Activated CD8-positive, alpha-beta memory T cell treated with anti-CD3 and anti-CD28 coated beads, Interleukin-2, amount 10 ng/mL, durations not matched to agents 7 days and 5 days (primary cell): Measurements from ENCODE around the gene ZNF579. TPM values are rescaled to one million over a fixed set of nuclear protein-coding genes. Genes with fewer than 3 reads are reported as not detected.

Source experiments
- ATAC-seq: fragments of 150-1000 bp; cut with Tn5 transposase; one replicate; pipeline ENCODE4 v1.10.0; 2021; ENCODE audit warnings: moderate library complexity
- CTCF ChIA-PET: fragments of 350-600 bp; sonication (Branson Sonifier 250); formaldehyde crosslinking; loops from one replicate; lab custom pipeline; 2021; ENCODE audit warnings: antibody characterized with exemption; lab: Charles Lee
- DNase-seq: peaks from one replicate; pipeline ENCODE4 v3.0.0-alpha.2; 2020
- H3K27ac Mint-ChIP-seq: one replicate; pipeline ENCODE4 v1.8.0; 2021; ENCODE audit warnings: mild to moderate bottlenecking, mixed read lengths
- H3K27me3 Mint-ChIP-seq: one replicate; pipeline ENCODE4 v1.8.0; 2021; ENCODE audit warnings: mixed read lengths
- H3K36me3 Mint-ChIP-seq: one replicate; pipeline ENCODE4 v1.8.0; 2021; ENCODE audit warnings: mild to moderate bottlenecking, mixed read lengths
- H3K4me1 Mint-ChIP-seq: one replicate; pipeline ENCODE4 v1.8.0; 2021; ENCODE audit warnings: mixed read lengths
- H3K4me3 Mint-ChIP-seq: one replicate; pipeline ENCODE4 v1.8.0; 2021; ENCODE audit warnings: mild to moderate bottlenecking, moderate library complexity, mixed read lengths
- H3K9me3 Mint-ChIP-seq: one replicate; pipeline ENCODE4 v1.8.0; 2022; ENCODE audit warnings: low read depth, mixed read lengths
- total RNA-seq, 2 experiments: library from RNA; stranded (reverse); gene quantifications; one replicate each; pipeline ENCODE4 v1.2.3, GENCODE V29; 2021

Gene ZNF579
- total RNA-seq, 2 experiments from 2014 or later: 5.6 to 7.5 TPM

- DNase-seq (no peak), ATAC-seq (no peak)
- Mint-ChIP-seq H3K27me3 (no peaks in the 10 kb centered on the region), H3K4me3 (no peak overlapping the region), H3K9me3 (no peaks in the 10 kb centered on the region), H3K4me1 (peaks cover 31% of the 10 kb centered on the region), H3K27ac (no peak overlapping the region), H3K36me3 (peaks cover 22% of the 10 kb centered on the region)
- CTCF ChIA-PET: interaction anchor here (0.8 to 4.5 kb wide), 3 partner anchors 13 to 103 kb away, joined by 4 to 25 read pairs (median 18); partner anchors contain the start of gene ZNF865
These were observed 38.6 kb upstream of the ZNF579 start for GRCh38 chr19:55619286-55619685.

- Mint-ChIP-seq H3K27me3 (no peaks in the 10 kb centered on the region), H3K27ac (no peak overlapping the region), H3K4me1 (peaks cover 24% of the 10 kb centered on the region), H3K9me3 (no peaks in the 10 kb centered on the region), H3K4me3 (no peak overlapping the region), H3K36me3 (peaks cover 25% of the 10 kb centered on the region)
- DNase-seq (no peak), ATAC-seq (no peak)
- CTCF ChIA-PET: interaction anchor here (0.8 to 4.5 kb wide), 3 partner anchors 12 to 36 kb away, joined by 3 to 25 read pairs (median 4); partner anchors contain the start of genes U2AF2 and ZNF865
These were observed 37.8 kb upstream of the ZNF579 start for GRCh38 chr19:55618426-55618825.

GRCh38 chr19:55617426-55617825, 36.8 kb upstream of the ZNF579 start:
- H3K27ac Mint-ChIP-seq: no peak overlapping the region

GRCh38 chr19:55616395-55616875, 35.8 kb upstream of the ZNF579 start:
- peaks cover 23% of the 10 kb centered on the region for H3K4me1 Mint-ChIP-seq
- DNase-seq (no peak), ATAC-seq (no peak)
- CTCF ChIA-PET: interaction anchor here (0.5 kb wide), 1 partner anchor 52 kb away, joined by 5 read pairs; no protein-coding TSS in a partner anchor
- H3K4me3 Mint-ChIP-seq: no peak overlapping the region
- no peaks in the 10 kb centered on the region for H3K27me3 Mint-ChIP-seq
- no peaks in the 10 kb centered on the region for H3K9me3 Mint-ChIP-seq
- peaks cover 34% of the 10 kb centered on the region for H3K36me3 Mint-ChIP-seq
- no peak overlapping the region for H3K27ac Mint-ChIP-seq

More at GRCh38 chr19:55617426-55617825, 36.8 kb upstream of the ZNF579 start:
- ATAC-seq (no peak), DNase-seq (no peak)
- CTCF ChIA-PET: interaction anchor here (0.8 to 4.5 kb wide), 3 partner anchors 11 to 15 kb away, joined by 3 to 25 read pairs (median 4); partner anchors contain the start of gene ZNF865
- H3K4me3 Mint-ChIP-seq: no peak overlapping the region
- H3K27me3 Mint-ChIP-seq: no peaks in the 10 kb centered on the region
- peaks cover 21% of the 10 kb centered on the region for H3K4me1 Mint-ChIP-seq
- H3K36me3 Mint-ChIP-seq: peaks cover 34% of the 10 kb centered on the region
- no peaks in the 10 kb centered on the region for H3K9me3 Mint-ChIP-seq

- no peak overlapping the region for H3K4me3 Mint-ChIP-seq
- peaks cover 16% of the 10 kb centered on the region for H3K4me1 Mint-ChIP-seq
- H3K27ac Mint-ChIP-seq: no peak overlapping the region
- CTCF ChIA-PET: interaction anchor here (0.9 kb wide), 1 partner anchor 112 kb away, joined by 3 read pairs; no protein-coding TSS in a partner anchor
- no peaks in the 10 kb centered on the region for H3K9me3 Mint-ChIP-seq
- ATAC-seq (no peak), DNase-seq (no peak)
- peaks cover 34% of the 10 kb centered on the region for H3K36me3 Mint-ChIP-seq
- H3K27me3 Mint-ChIP-seq: no peaks in the 10 kb centered on the region
These were observed 35.1 kb upstream of the ZNF579 start for GRCh38 chr19:55615543-55616394.

- CTCF ChIA-PET: interaction anchor here (0.9 kb wide), 1 partner anchor 111 kb away, joined by 3 read pairs; no protein-coding TSS in a partner anchor
- H3K9me3 Mint-ChIP-seq: no peaks in the 10 kb centered on the region
- H3K36me3 Mint-ChIP-seq: peaks cover 30% of the 10 kb centered on the region
- peaks cover 8% of the 10 kb centered on the region for H3K4me1 Mint-ChIP-seq
- ATAC-seq (no peak), DNase-seq (no peak)
- H3K27ac Mint-ChIP-seq: no peak overlapping the region
- no peak overlapping the region for H3K4me3 Mint-ChIP-seq
- no peaks in the 10 kb centered on the region for H3K27me3 Mint-ChIP-seq
These were observed 34.3 kb upstream of the ZNF579 start for GRCh38 chr19:55614711-55615542.

GRCh38 chr19:55613930-55614710, 33.5 kb upstream of the ZNF579 start:
- H3K4me1 Mint-ChIP-seq: peaks cover 2% of the 10 kb centered on the region
- H3K9me3 Mint-ChIP-seq: no peaks in the 10 kb centered on the region
- CTCF ChIA-PET: no interaction called here
- no peak overlapping the region for H3K4me3 Mint-ChIP-seq
- peaks cover 35% of the 10 kb centered on the region for H3K36me3 Mint-ChIP-seq
- DNase-seq: no peak
- no peak overlapping the region for H3K27ac Mint-ChIP-seq
- H3K27me3 Mint-ChIP-seq: no peaks in the 10 kb centered on the region
- ATAC-seq: no peak

- H3K27ac Mint-ChIP-seq: no peak overlapping the region
These were observed 32.7 kb upstream of the ZNF579 start for GRCh38 chr19:55613396-55613795.

GRCh38 chr19:55611983-55612645, 31.5 kb upstream of the ZNF579 start:
- H3K27ac Mint-ChIP-seq: no peak overlapping the region
- H3K4me3 Mint-ChIP-seq: no peak overlapping the region
- ATAC-seq: no peak
- H3K4me1 Mint-ChIP-seq: peaks cover 15% of the 10 kb centered on the region
- CTCF ChIA-PET: interaction anchor here (1.2 kb wide), 1 partner anchor 19 kb away, joined by 4 read pairs; no protein-coding TSS in a partner anchor
- peaks cover 36% of the 10 kb centered on the region for H3K36me3 Mint-ChIP-seq
- H3K27me3 Mint-ChIP-seq: no peaks in the 10 kb centered on the region
- DNase-seq: no peak
- no peaks in the 10 kb centered on the region for H3K9me3 Mint-ChIP-seq

More at GRCh38 chr19:55613396-55613795, 32.7 kb upstream of the ZNF579 start:
- peaks cover 6% of the 10 kb centered on the region for H3K4me1 Mint-ChIP-seq
- DNase-seq (no peak), ATAC-seq (no peak)
- H3K4me3 Mint-ChIP-seq: no peak overlapping the region
- CTCF ChIA-PET: no interaction called here
- H3K27me3 Mint-ChIP-seq: no peaks in the 10 kb centered on the region
- peaks cover 39% of the 10 kb centered on the region for H3K36me3 Mint-ChIP-seq
- H3K9me3 Mint-ChIP-seq: no peaks in the 10 kb centered on the region

GRCh38 chr19:55611300-55611982, 30.8 kb upstream of the ZNF579 start:
- H3K36me3 Mint-ChIP-seq: peaks cover 33% of the 10 kb centered on the region
- ATAC-seq: no peak
- no peaks in the 10 kb centered on the region for H3K27me3 Mint-ChIP-seq
- H3K9me3 Mint-ChIP-seq: no peaks in the 10 kb centered on the region
- H3K4me3 Mint-ChIP-seq: no peak overlapping the region
- H3K27ac Mint-ChIP-seq: no peak overlapping the region
- peaks cover 22% of the 10 kb centered on the region for H3K4me1 Mint-ChIP-seq
- CTCF ChIA-PET: interaction anchor here (1.1 to 1.5 kb wide), 3 partner anchors 14 to 21 kb away, joined by 3 to 4 read pairs (median 4); no protein-coding TSS in a partner anchor
- DNase-seq: no peak

- Mint-ChIP-seq H3K27ac (no peak overlapping the region), H3K27me3 (no peaks in the 10 kb centered on the region), H3K9me3 (no peaks in the 10 kb centered on the region), H3K4me1 (peaks cover 34% of the 10 kb centered on the region), H3K4me3 (no peak overlapping the region), H3K36me3 (peaks cover 30% of the 10 kb centered on the region)
- no peak for DNase-seq
- ATAC-seq: no peak
- CTCF ChIA-PET: interaction anchor here (1.6 kb wide), 1 partner anchor 15 kb away, joined by 4 read pairs; the partner anchor contains the start of gene ZNF784
These were observed 28.7 kb upstream of the ZNF579 start for GRCh38 chr19:55609326-55609725.
